GM12891 (cell line): ENCODE measurements around the gene SLC5A11.

Source experiments
- DNase-seq: peaks from one replicate; pipeline ENCODE4 v3.0.0; 2011; ENCODE audit warnings: low spot score; ENCODE audit not compliant: insufficient read length
- FAIRE-seq: peaks from 2 replicates; lab custom pipeline; 2011; peaks lifted over from hg19 to GRCh38; lab: Jason Lieb, UNC
- PAX5 ChIP-seq: IDR thresholded peaks from 2 replicates; pipeline ENCODE4 v1.6.1; 2011; ENCODE audit warnings: low read length, moderate library complexity, mild to moderate bottlenecking; ENCODE audit not compliant: insufficient read depth, severe bottlenecking
- POLR2A ChIP-seq: IDR thresholded peaks from 2 replicates; pipeline ENCODE4 v1.6.1; 2011; ENCODE audit warnings: low read depth, low read length, control low read depth
- POLR2AphosphoS5 ChIP-seq: IDR thresholded peaks from 2 replicates; pipeline ENCODE4 v1.6.1; 2011; ENCODE audit warnings: low read depth, low read length, control low read depth
- POU2F2 ChIP-seq: IDR thresholded peaks from 2 replicates; pipeline ENCODE4 v1.6.1; 2011; ENCODE audit warnings: low read depth, mild to moderate bottlenecking, control low read depth, low read length, moderate library complexity
- SPI1 ChIP-seq: IDR thresholded peaks from 2 replicates; pipeline ENCODE4 v1.6.1; 2011; ENCODE audit warnings: low read depth, low read length, control low read depth
- TAF1 ChIP-seq: IDR thresholded peaks from 2 replicates; pipeline ENCODE4 v1.6.1; 2011; ENCODE audit warnings: low read depth, low read length, control low read depth

SLC5A11 gene

GRCh38 chr16:24915576-24915975, 69.8 kb downstream of the SLC5A11 start:
- TF ChIP-seq POU2F2 = no peak
- no peak; the same call in 1 of the 2 replicates for TF ChIP-seq POLR2A
- TF ChIP-seq POLR2AphosphoS5 = no peak
- TF ChIP-seq TAF1 = no peak
- FAIRE-seq = no peak
- no peak for DNase-seq

DNA sequence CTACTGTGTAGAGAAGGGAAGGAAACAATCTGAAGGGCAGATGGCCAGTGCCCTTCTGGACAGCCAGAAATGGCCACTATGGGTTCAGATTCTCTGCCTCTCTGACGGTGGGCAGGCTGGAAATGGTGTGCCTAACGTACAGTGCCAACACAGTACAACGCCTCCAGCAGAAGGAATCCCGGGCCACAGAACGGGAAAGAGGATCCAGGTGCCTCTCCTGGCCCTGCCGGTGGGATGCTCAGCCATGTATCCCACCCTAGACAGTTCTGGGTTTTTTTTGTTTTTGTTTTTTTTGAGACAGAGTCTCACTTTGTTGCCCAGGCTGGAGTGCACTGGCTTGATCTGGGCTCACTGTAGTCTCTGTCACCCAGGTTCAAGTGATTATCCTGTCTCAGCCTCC, 71.5 kb downstream of the SLC5A11 start:
- TF ChIP-seq PAX5 (no peak), TAF1 (no peak), SPI1 (no peak), POLR2AphosphoS5 (no peak), POU2F2 (no peak), POLR2A (no peak; the same call in 1 of the 2 replicates)
- FAIRE-seq (no peak), DNase-seq (no peak)

DNA sequence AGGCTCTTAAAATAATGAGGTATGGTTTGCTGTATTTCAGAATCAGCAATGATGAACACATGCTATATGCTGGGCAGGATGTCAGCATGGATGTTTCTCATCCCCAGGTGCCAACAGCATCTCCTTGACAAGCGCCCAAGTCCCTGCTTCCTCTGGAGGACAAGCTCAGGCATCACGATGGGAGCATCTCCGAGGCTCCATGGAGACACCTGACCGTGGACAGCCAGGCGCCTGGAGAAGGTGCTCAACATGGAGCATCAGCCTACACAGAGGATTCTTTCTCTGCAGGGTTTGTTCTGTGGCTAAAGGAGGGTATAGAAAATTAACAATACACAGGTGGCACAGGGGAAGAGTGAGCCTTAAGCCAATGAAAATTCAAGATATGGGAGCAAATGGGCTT, 72.1 kb downstream of the SLC5A11 start:
- TF ChIP-seq TAF1 (no peak), POU2F2 (no peak)
- peak; percentile 47 for FAIRE-seq
- no peak for DNase-seq

- DNase-seq (no peak), FAIRE-seq (no peak)
- no peak for TF ChIP-seq POLR2AphosphoS5
- TF ChIP-seq PAX5 = no peak
- TF ChIP-seq TAF1 = no peak
- TF ChIP-seq POU2F2 = no peak
- TF ChIP-seq SPI1 = no peak
- TF ChIP-seq POLR2A = no peak
Measured at GRCh38 chr16:24918641-24919040, 72.9 kb downstream of the SLC5A11 start.

DNA sequence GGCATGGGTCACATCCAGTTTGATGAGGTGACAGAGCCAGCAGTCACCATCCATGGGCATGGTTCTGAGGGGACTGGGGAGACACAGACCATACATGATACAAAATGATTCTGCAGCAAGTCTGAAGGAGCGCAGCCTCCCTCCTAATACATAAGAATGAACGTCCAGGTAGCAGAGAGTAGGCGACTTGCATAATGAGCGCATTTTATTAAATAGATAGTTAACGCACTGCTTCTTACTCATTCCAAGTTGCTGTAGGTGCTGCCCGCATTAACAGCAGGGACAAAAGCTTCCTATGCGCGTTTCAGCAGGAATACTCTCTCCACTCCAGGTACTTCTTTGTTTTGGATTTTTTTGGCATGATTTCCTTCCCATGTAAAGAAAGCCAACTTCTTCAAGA, 73.8 kb downstream of the SLC5A11 start:
- FAIRE-seq (no peak), DNase-seq (no peak)
- TF ChIP-seq POLR2AphosphoS5 (no peak), POU2F2 (no peak), SPI1 (no peak), POLR2A (no peak), PAX5 (no peak), TAF1 (no peak)

GRCh38 chr16:24920568-24920967, 74.8 kb downstream of the SLC5A11 start:
- TF ChIP-seq SPI1 = no peak
- TF ChIP-seq POLR2AphosphoS5 = no peak
- TF ChIP-seq POLR2A = no peak
- no peak for TF ChIP-seq TAF1
- no peak for TF ChIP-seq PAX5
- no peak for TF ChIP-seq POU2F2
- DNase-seq = no peak
- no peak for FAIRE-seq

DNA sequence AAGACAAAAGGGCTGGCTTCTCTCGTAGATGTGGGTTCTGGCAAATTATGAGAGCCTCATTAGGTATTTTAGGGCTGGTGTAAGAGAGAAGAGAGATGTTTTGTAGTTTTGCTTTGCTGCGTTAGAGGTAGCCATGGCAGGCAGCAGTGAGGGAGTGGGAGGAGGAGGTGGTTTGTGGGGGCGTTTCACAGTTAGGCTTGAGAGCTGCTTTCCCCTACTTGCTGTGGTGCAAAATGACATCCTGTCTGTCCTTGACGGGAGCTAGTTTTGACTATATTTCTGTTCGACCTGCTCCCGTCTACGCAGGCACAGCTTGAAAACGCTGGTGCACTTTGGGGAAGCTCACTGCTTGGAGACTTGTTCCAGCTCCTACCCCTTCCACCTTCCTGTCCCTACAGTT, 75.5 kb downstream of the SLC5A11 start:
- FAIRE-seq (no peak), DNase-seq (no peak)
- no peak for TF ChIP-seq POU2F2
- no peak for TF ChIP-seq TAF1
- no peak for TF ChIP-seq POLR2AphosphoS5
- no peak for TF ChIP-seq POLR2A
- TF ChIP-seq SPI1 = no peak
- no peak for TF ChIP-seq PAX5

- DNase-seq (no peak), FAIRE-seq (no peak)
- no peak for TF ChIP-seq POLR2A
- TF ChIP-seq TAF1 = no peak
- no peak for TF ChIP-seq POLR2AphosphoS5
- no peak for TF ChIP-seq PAX5
- TF ChIP-seq POU2F2 = no peak
- no peak for TF ChIP-seq SPI1
Measured at GRCh38 chr16:24925163-24925562, 79.4 kb downstream of the SLC5A11 start.

- no peak for TF ChIP-seq TAF1
- TF ChIP-seq PAX5 = no peak
- no peak for TF ChIP-seq POLR2A
- no peak for TF ChIP-seq POLR2AphosphoS5
- no peak for TF ChIP-seq SPI1
- no peak for TF ChIP-seq POU2F2
- DNase-seq = no peak
- FAIRE-seq = no peak
Measured at GRCh38 chr16:24929409-24929808, 83.6 kb downstream of the SLC5A11 start.

- TF ChIP-seq POLR2AphosphoS5 (no peak), POU2F2 (no peak), PAX5 (no peak), SPI1 (no peak), TAF1 (no peak), POLR2A (no peak)
- DNase-seq (no peak), FAIRE-seq (no peak)
Measured at GRCh38 chr16:24930440-24930839, 84.7 kb downstream of the SLC5A11 start.
